Neural cell (in vitro differentiated cells): Measurements from ENCODE around the gene PMM2. TPM values are rescaled to one million over a fixed set of nuclear protein-coding genes. Genes with fewer than 3 reads are reported as not detected.

Source experiments
- H2AFZ ChIP-seq: fragments of 200-600, 300-800 bp; sonication (generic), shearing (Covaris generic); 2 replicates; pipeline ENCODE4 v1.6.0; 2014; ENCODE audit warnings: low read depth, mild to moderate bottlenecking, antibody characterized with exemption, low read length, moderate library complexity
- H3F3A ChIP-seq: fragments of 200-600 bp; shearing (Covaris generic); 2 replicates; pipeline ENCODE4 v1.6.1; 2016; ENCODE audit warnings: mild to moderate bottlenecking, moderate library complexity, mixed read lengths, antibody characterized with exemption, low read length; ENCODE audit not compliant: insufficient read depth, poor library complexity, severe bottlenecking
- H3K27ac ChIP-seq: fragments of 200-600, 300-800 bp; sonication (generic), shearing (Covaris generic); 2 replicates; pipeline ENCODE4 v1.5.1; 2014; ENCODE audit warnings: mild to moderate bottlenecking, low read length, moderate library complexity
- H3K27me3 ChIP-seq: fragments of 300-800, 200-600 bp; sonication (generic), shearing (Covaris generic); 2 replicates; pipeline ENCODE4 v1.6.0; 2014; ENCODE audit warnings: mild to moderate bottlenecking, low read depth, low read length, moderate library complexity; ENCODE audit not compliant: insufficient read depth
- H3K36me3 ChIP-seq: fragments of 300-800, 200-600 bp; sonication (generic), shearing (Covaris generic); 2 replicates; pipeline ENCODE4 v1.5.1; 2014; ENCODE audit warnings: mild to moderate bottlenecking, antibody characterized with exemption, low read length, moderate library complexity; ENCODE audit not compliant: insufficient read depth
- H3K4me2 ChIP-seq: fragments of 300-800, 200-600 bp; sonication (generic), shearing (Covaris generic); 2 replicates; pipeline ENCODE4 v1.6.0; 2014; ENCODE audit warnings: mild to moderate bottlenecking, low read length
- H3K4me3 ChIP-seq: fragments of 300-800, 200-600 bp; sonication (generic), shearing (Covaris generic); 2 replicates; pipeline ENCODE4 v1.5.1; 2014; ENCODE audit warnings: mild to moderate bottlenecking, low read length, moderate library complexity
- H3K79me2 ChIP-seq: fragments of 200-600 bp; shearing (Covaris generic); replicated peaks from 2 replicates; pipeline ENCODE4 v1.6.0; 2014; ENCODE audit warnings: mild to moderate bottlenecking, low read length, moderate library complexity; ENCODE audit not compliant: insufficient read depth
- H3K9ac ChIP-seq: fragments of 300-800, 200-600 bp; sonication (generic), shearing (Covaris generic); 2 replicates; pipeline ENCODE4 v1.6.1; 2016; ENCODE audit warnings: mild to moderate bottlenecking, low read length, mixed read lengths
- H3K9me2 ChIP-seq: fragments of 200-600 bp; shearing (Covaris generic); 2 replicates; pipeline ENCODE4 v1.6.1; 2016; ENCODE audit warnings: mild to moderate bottlenecking, low read length, mixed read lengths; ENCODE audit not compliant: insufficient read depth
- H3K9me3 ChIP-seq: fragments of 200-600, 300-800 bp; sonication (generic), shearing (Covaris generic); 2 replicates; pipeline ENCODE4 v1.6.1; 2016; ENCODE audit warnings: mild to moderate bottlenecking, mixed run types, low read length, moderate library complexity, mixed read lengths
- H4K20me1 ChIP-seq: fragments of 200-600 bp; shearing (Covaris generic); 2 replicates; pipeline ENCODE4 v1.6.1; 2016; ENCODE audit warnings: mild to moderate bottlenecking, mixed run types; ENCODE audit not compliant: insufficient read depth
- CTCF ChIP-seq: fragments of 450-650 bp; IDR thresholded peaks from 2 replicates; pipeline ENCODE4 v1.5.1; 2014; ENCODE audit warnings: antibody characterized with exemption, mild to moderate bottlenecking, moderate library complexity; ENCODE audit not compliant: poor library complexity, severe bottlenecking
- EP300 ChIP-seq: fragments of 450-650 bp; conservative IDR thresholded peaks from 2 replicates; pipeline ENCODE4 v1.6.1; 2014; ENCODE audit warnings: antibody characterized with exemption, mild to moderate bottlenecking, moderate library complexity; ENCODE audit not compliant: poor library complexity, severe bottlenecking
- EZH2 ChIP-seq: fragments of 200-600, 300-800 bp; shearing (Covaris generic), sonication (generic); IDR thresholded peaks from 2 replicates; pipeline ENCODE4 v1.6.1; 2014; ENCODE audit warnings: antibody characterized with exemption, low read length, borderline replicate concordance, mild to moderate bottlenecking; ENCODE audit not compliant: insufficient read depth, poor library complexity, severe bottlenecking
- MXI1 ChIP-seq: fragments of 450-650 bp; conservative IDR thresholded peaks from 2 replicates; pipeline ENCODE4 v1.6.1; 2014; ENCODE audit warnings: antibody characterized with exemption, mild to moderate bottlenecking; ENCODE audit not compliant: poor library complexity, severe bottlenecking
- POLR2AphosphoS5 ChIP-seq: IDR thresholded peaks from 2 replicates; pipeline ENCODE4 v1.6.1; 2012
- RAD21 ChIP-seq: fragments of 450-650 bp; conservative IDR thresholded peaks from 2 replicates; pipeline ENCODE4 v1.6.1; 2014; ENCODE audit warnings: antibody characterized with exemption, mild to moderate bottlenecking, moderate library complexity
- REST ChIP-seq: IDR thresholded peaks from 2 replicates; pipeline ENCODE4 v1.6.1; 2012; ENCODE audit warnings: borderline replicate concordance
- SMC3 ChIP-seq: fragments of 450-650 bp; conservative IDR thresholded peaks from 2 replicates; pipeline ENCODE4 v1.6.1; 2014; ENCODE audit warnings: antibody characterized with exemption, mild to moderate bottlenecking, moderate library complexity; ENCODE audit not compliant: poor library complexity
- TAF1 ChIP-seq: IDR thresholded peaks from 2 replicates; pipeline ENCODE4 v1.6.1; 2012; ENCODE audit warnings: low read depth
- polyA plus RNA-seq: library from polyadenylated mRNA; depleted of rRNA; stranded (reverse); fragments of >200 nt; gene quantifications from 2 replicates; pipeline ENCODE4 v1.2.3, GENCODE V29; 2014

PMM2 gene
- polyA plus RNA-seq, 1 donor from 2014 or later: 20.2 TPM

- Histone ChIP-seq H3F3A (no peaks in the 10 kb centered on the region), H3K27me3 (no peaks in the 10 kb centered on the region), H3K4me3 (no peak overlapping the region), H3K4me2 (no peak overlapping the region), H3K36me3 (peaks cover 10% of the 10 kb centered on the region), H3K9ac (no peak overlapping the region), H3K27ac (no peak overlapping the region), H3K79me2 (no peaks in the 10 kb centered on the region), H3K9me3 (no peaks in the 10 kb centered on the region), H2AFZ (no peak overlapping the region), H3K9me2 (no peaks in the 10 kb centered on the region), H4K20me1 (no peaks in the 10 kb centered on the region)
- TF ChIP-seq CTCF (no peak), EZH2 (no peak), POLR2AphosphoS5 (no peak), MXI1 (no peak), TAF1 (no peak), RAD21 (no peak), SMC3 (no peak), REST (no peak), EP300 (no peak)
Observed at GRCh38 chr16:8775359-8775758, 22.3 kb upstream of the PMM2 start.

GRCh38 chr16:8776129-8776584 is 21.5 kb upstream of the PMM2 start:
- H3K9me3 ChIP-seq: no peaks in the 10 kb centered on the region
- H2AFZ ChIP-seq: no peak overlapping the region
- H3F3A ChIP-seq: no peaks in the 10 kb centered on the region
- no peaks in the 10 kb centered on the region for H4K20me1 ChIP-seq
- no peaks in the 10 kb centered on the region for H3K9me2 ChIP-seq
- TF ChIP-seq MXI1: no peak
- no peak for TF ChIP-seq POLR2AphosphoS5
- no peak for TF ChIP-seq RAD21
- TF ChIP-seq CTCF: no peak
- no peak for TF ChIP-seq EP300
- no peak for TF ChIP-seq EZH2
- no peak for TF ChIP-seq TAF1
- no peak for TF ChIP-seq SMC3
- H3K36me3 ChIP-seq: peaks cover 10% of the 10 kb centered on the region
- H3K27ac ChIP-seq: no peak overlapping the region
- no peaks in the 10 kb centered on the region for H3K27me3 ChIP-seq
- no peak overlapping the region for H3K9ac ChIP-seq
- H3K4me2 ChIP-seq: no peak overlapping the region
- no peak overlapping the region for H3K4me3 ChIP-seq
- H3K79me2 ChIP-seq: no peaks in the 10 kb centered on the region
